Right lobe of liver (tissue), 6 donors: ENCODE results near the gene AREL1. TPM values are rescaled to one million over a fixed set of nuclear protein-coding genes. Genes with fewer than 3 reads are reported as not detected.

Source experiments
- ATAC-seq, 4 donors: fragments of 200-7000 bp; cut with Tn5 transposase; one replicate each; pipeline ENCODE4 v1.9.1; 2020; ENCODE audit warnings: mild to moderate bottlenecking in 4 of 4, moderate library complexity in 4 of 4
- DNase-seq, 3 donors: peaks; one replicate each; pipeline ENCODE4 v3.0.0-alpha.2; 2020
- H3K27ac ChIP-seq, 3 donors: fragments of 200-600 bp; one replicate each; pipeline ENCODE4 v1.8.0; 2022
- H3K27me3 ChIP-seq, 2 donors: fragments of 200-600 bp; one replicate each; pipeline ENCODE4 v1.8.0; 2022
- H3K36me3 ChIP-seq, 4 donors: fragments of 200-600 bp; sonication (generic) in 1 of 4; one replicate each; pipeline versions ENCODE4 v1.5.1 to v1.8.0; 2017 to 2022; ENCODE audit warnings: control low read depth in 1 of 4
- H3K4me1 ChIP-seq, 4 donors: fragments of 200-600 bp; sonication (generic) in 1 of 4; one replicate each; pipeline versions ENCODE4 v1.5.1 to v1.8.0; 2017 to 2022; ENCODE audit warnings: control low read depth in 1 of 4
- H3K4me3 ChIP-seq, 3 donors: fragments of 200-600 bp; one replicate each; pipeline ENCODE4 v1.8.0; 2022
- H3K9me3 ChIP-seq, 4 donors: fragments of 200-600 bp; sonication (generic) in 1 of 4; one replicate each; pipeline versions ENCODE4 v1.5.1 to v1.8.0; 2017 to 2022; ENCODE audit warnings: control low read depth in 1 of 4
- CTCF ChIP-seq, 4 donors: fragments of 200-600 bp in 3 of 4; fragments of 450-650 bp in 1 of 4; IDR thresholded peaks; one replicate each; pipeline versions ENCODE4 v1.5.1 to v1.8.0; 2016 to 2022; ENCODE audit warnings: antibody characterized with exemption in 4 of 4, mild to moderate bottlenecking in 2 of 4
- POLR2A ChIP-seq: fragments of 450-650 bp; IDR thresholded peaks from one replicate; pipeline ENCODE4 v1.6.1; 2017; ENCODE audit warnings: antibody characterized with exemption, mild to moderate bottlenecking
- WGBS: methylation state at CpG from one replicate; pipeline ENCODE4 v1.1.6; 2018; ENCODE audit warnings: low coverage, low lambda C conversion rate; ENCODE audit not compliant: insufficient coverage; ENCODE audit errors: missing lambda C conversion rate; 5-methylcytosine and 5-hydroxymethylcytosine counted together
- intact Hi-C, 2 donors: fragments of 100-400 bp; cut with DNase I; formaldehyde crosslinking; loops; one replicate each; pipeline versions ENCODE4 v1.11.2 to v1.14.1; 2022
- total RNA-seq, 6 experiments: library from RNA; depleted of rRNA in 2 of 6; stranded (reverse); fragments of >200 nt in 2 of 6; fragmentation: NEBNext Ultra II Directional in 3 of 6; extraction: Animal tissue kit (Norgen Biotek cat#: 25700) in 3 of 6; gene quantifications; one replicate each; pipeline versions ENCODE4 v1.1.0 to v1.2.4, GENCODE V29; 2016 to 2023
- donor health status: DM: no; HTN: yes; CAD: no.
- donor health status: DM: no; HTN: no; CAD: no.
- donor health status: DM: no; HTN: no; CAD: no.
- donor health status: DM: no; HTN: yes; CAD: no.
- donor health status: DM: no; HTN: yes; CAD: no.

The AREL1 gene
- total RNA-seq, 6 experiments from 2014 or later: 12.7 to 17.9 (median 15.9) TPM

- WGBS: 93% methylated on average over 4 of the region's 4 CpGs
- DNase-seq (no peak), ATAC-seq (no peak)
- Histone ChIP-seq H3K4me3 (no peak overlapping the region), H3K27ac (no peak overlapping the region), H3K9me3 (no peaks in the 10 kb centered on the region), H3K36me3 (peaks cover 4 to 55% (median 15%) of the 10 kb centered on the region in 4 donors), H3K4me1 (no peaks in the 10 kb centered on the region), H3K27me3 (no peaks in the 10 kb centered on the region)
- no peak for TF ChIP-seq POLR2A
- intact Hi-C loops: no loop called here
These were observed 22.2 kb upstream of the AREL1 start for GRCh38 chr14:74735125-74735524.

- H3K9me3 ChIP-seq: no peaks in the 10 kb centered on the region
- no peaks in the 10 kb centered on the region for H3K4me1 ChIP-seq
- DNase-seq (no peak), ATAC-seq (no peak)
- no peaks in the 10 kb centered on the region for H3K27me3 ChIP-seq
- H3K27ac ChIP-seq: no peak overlapping the region
- WGBS: 88% methylated on average over 3 of the region's 3 CpGs
- no peak overlapping the region for H3K4me3 ChIP-seq
- intact Hi-C loops: no loop called here
- peaks cover 4 to 50% (median 15%) of the 10 kb centered on the region in 4 donors for H3K36me3 ChIP-seq
- no peak for TF ChIP-seq POLR2A
- no peak for TF ChIP-seq CTCF (IDR thresholded peaks at IDR 0.05)
These were observed 20.3 kb upstream of the AREL1 start for GRCh38 chr14:74733221-74733620.

GRCh38 chr14:74732387-74732786 lies 19.5 kb upstream of the AREL1 start:
- peaks cover 4 to 50% (median 15%) of the 10 kb centered on the region in 4 donors for H3K36me3 ChIP-seq
- WGBS: 88% methylated on average over 2 of the region's 2 CpGs
- no peak for ATAC-seq

GRCh38 chr14:74723134-74723533 lies 10.3 kb upstream of the AREL1 start:
- DNase-seq (no peak), ATAC-seq (peak; percentile 62 to 80 (median 71))
- TF ChIP-seq CTCF (IDR thresholded peaks at IDR 0.05) (no peak), POLR2A (no peak)
- H3K27me3 ChIP-seq: no peaks in the 10 kb centered on the region
- peaks cover 0 to 19% (median 0%) of the 10 kb centered on the region in 4 donors for H3K36me3 ChIP-seq
- intact Hi-C loops: no loop called here
- 28% methylated on average over 3 of the region's 3 CpGs for WGBS
- H3K4me3 ChIP-seq: no peak overlapping the region
- H3K4me1 ChIP-seq: peaks cover 0 to 6% (median 1%) of the 10 kb centered on the region in 4 donors
- H3K9me3 ChIP-seq: no peaks in the 10 kb centered on the region
- H3K27ac ChIP-seq: peak overlapping the region in 2 of 3 donors; percentile 19 to 35

More at GRCh38 chr14:74732387-74732786, 19.5 kb upstream of the AREL1 start:
- Histone ChIP-seq H3K9me3 (no peaks in the 10 kb centered on the region), H3K4me1 (no peaks in the 10 kb centered on the region), H3K27ac (no peak overlapping the region), H3K27me3 (no peaks in the 10 kb centered on the region), H3K4me3 (no peak overlapping the region)
- DNase-seq: no peak
- TF ChIP-seq POLR2A (no peak), CTCF (IDR thresholded peaks at IDR 0.05) (no peak)
- intact Hi-C loops: no loop called here

GRCh38 chr14:74720526-74720925 lies 7.6 kb upstream of the AREL1 start:
- no peak overlapping the region for H3K4me3 ChIP-seq
- no peak overlapping the region for H3K27ac ChIP-seq
- peaks cover 0 to 45% (median 7%) of the 10 kb centered on the region in 4 donors for H3K36me3 ChIP-seq
- H3K9me3 ChIP-seq: no peaks in the 10 kb centered on the region
- H3K4me1 ChIP-seq: peaks cover 0 to 6% (median 1%) of the 10 kb centered on the region in 4 donors
- intact Hi-C loops: no loop called here
- H3K27me3 ChIP-seq: no peaks in the 10 kb centered on the region
- ATAC-seq (no peak), DNase-seq (no peak)
- TF ChIP-seq CTCF (IDR thresholded peaks at IDR 0.05) (no peak), POLR2A (no peak)
